Activated CD4-positive, alpha-beta T cell treated with anti-CD3 and anti-CD28 coated beads, Interleukin-2, amount 50 U/mL, for 48 hours (primary cell): ENCODE measurements around the gene NGFR.

Experiments used
- DNase-seq, 2 experiments: peaks; one replicate each; pipeline ENCODE4 v3.0.0-alpha.2; 2020

Gene NGFR, protein sequence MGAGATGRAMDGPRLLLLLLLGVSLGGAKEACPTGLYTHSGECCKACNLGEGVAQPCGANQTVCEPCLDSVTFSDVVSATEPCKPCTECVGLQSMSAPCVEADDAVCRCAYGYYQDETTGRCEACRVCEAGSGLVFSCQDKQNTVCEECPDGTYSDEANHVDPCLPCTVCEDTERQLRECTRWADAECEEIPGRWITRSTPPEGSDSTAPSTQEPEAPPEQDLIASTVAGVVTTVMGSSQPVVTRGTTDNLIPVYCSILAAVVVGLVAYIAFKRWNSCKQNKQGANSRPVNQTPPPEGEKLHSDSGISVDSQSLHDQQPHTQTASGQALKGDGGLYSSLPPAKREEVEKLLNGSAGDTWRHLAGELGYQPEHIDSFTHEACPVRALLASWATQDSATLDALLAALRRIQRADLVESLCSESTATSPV

DNA sequence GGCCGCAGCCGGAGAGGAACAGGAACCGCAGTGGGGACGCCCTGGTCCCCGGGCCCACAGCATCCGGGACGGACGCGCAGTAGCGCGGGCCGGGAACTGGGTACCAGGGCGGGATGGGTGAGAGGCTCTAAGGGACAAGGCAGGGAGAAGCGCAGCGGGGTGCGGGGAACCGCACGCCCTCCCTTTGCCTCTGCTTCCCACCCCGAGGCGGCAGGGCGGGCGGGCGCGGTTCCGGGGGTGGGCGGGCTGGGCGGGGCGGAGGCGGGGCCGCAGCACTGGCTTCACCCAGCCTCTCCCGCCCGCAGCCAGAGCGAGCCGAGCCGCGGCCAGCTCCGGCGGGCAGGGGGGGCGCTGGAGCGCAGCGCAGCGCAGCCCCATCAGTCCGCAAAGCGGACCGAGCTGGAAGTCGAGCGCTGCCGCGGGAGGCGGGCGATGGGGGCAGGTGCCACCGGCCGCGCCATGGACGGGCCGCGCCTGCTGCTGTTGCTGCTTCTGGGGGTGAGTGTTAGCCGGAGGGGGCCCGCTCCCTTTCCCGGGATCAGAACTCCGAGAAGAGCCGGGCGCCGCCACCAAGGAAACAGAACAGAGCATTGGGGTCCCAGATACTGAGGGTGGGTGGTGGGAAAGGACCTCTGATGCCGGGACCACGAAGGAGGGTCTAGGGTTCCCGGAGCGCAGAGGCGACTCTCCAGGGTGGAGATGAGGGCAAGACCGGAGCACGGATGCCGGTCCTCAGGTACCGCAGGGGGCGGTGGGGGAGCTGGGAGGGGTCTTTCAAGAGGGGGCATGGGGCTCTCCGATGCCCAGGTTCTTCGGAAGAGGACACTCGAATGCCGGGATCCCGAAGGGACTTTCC lies at the start of gene NGFR:
NGFR (plus strand) TSS at position 308 of the 856 bp plus-strand sequence; CDS start at position 433, 125 bp downstream.
- peak; percentile 49 to 52 for DNase-seq

DNA sequence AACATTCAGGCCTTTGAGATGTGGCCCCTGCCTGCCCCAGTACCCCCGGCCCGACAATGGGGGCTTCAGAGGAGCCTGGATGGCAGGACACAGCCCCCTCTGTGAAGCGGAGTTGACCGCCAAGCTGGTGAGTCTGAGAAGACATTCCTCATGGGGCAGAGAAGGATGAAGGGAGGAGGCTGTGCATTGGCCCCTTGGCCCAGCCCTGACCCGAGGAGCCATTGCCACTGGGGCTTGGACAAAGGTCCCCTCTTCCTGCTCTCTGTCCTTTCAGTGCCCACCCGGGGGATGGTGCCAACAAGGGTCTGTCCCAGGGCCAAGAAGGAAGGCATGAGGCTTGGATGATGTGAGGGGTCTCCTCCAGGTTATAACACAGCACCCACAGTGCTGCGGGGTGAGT lies 49.5 kb upstream of the NGFR start:
- DNase-seq = no peak

DNA sequence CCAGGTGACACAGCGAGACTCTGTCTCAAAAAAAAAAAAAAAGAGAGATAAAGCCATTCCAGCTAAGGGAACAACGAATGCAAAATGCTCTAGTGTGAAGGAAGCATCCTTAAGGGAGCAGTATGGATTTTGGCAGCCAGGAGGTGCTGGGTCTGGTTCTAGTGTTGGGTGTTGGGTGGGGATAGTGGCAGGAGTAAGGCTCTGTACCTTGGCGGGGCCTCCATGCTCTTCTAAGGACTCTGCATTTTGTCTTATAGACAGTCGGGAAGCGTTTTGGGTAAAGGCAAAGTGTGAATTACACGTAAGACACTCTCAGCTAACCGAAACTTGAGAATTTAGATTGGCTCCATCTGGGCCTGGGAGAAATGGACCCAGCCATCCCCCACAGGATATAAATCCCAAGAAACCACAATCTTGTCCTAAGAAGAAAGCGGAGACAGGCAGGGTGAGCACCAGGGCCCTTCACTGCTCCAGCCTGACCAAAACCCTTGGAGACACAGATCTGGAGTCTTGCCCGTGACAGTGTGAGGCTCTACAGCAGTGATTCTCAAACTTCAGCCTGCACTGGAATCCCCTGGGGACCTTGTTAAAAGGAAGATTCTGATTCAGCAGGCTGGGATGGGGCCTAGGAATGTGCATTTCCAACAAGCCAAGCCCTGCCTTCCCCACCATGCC lies 47.3 kb upstream of the NGFR start:
- DNase-seq = no peak

DNA sequence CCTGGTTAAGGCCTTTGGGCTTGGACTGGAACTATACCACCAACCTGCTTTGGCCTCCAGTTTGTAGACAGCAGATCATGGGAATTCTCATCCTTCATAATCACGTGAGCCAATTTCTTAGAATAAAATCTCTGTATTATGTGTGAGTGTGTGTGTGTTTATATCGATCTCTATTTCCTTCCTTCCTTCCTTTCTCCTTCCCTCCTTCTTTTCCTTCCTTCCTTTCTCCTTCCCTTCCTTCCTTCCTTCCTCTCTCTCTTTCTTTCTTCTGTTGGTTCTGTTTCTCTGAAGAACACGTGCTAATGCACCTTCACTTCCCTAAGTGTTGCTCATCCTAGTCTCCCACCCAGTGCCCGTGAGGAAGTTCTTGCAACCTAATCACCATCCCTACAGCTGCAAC lies 44.9 kb upstream of the NGFR start:
- DNase-seq = no peak

DNA sequence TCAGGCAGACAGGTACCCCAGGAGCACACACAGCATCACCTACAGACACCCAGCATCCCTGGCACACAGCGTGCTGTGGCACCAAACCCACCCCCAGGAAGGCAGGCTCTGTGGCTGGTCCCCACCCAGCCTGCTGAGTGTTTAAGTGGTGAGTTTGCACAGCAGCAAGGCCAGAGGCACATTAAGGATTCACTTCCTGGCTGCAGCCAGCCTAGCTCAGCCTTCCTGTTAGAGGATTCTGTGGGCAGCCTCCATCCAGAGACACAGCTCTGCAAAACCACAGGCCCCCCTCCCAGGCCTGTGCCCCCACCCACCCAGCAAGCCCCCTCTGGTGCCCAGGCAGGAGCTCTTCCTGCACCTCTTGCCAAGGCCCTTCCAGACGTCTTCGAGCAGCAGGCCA lies 44.4 kb upstream of the NGFR start:
- DNase-seq = no peak

DNA sequence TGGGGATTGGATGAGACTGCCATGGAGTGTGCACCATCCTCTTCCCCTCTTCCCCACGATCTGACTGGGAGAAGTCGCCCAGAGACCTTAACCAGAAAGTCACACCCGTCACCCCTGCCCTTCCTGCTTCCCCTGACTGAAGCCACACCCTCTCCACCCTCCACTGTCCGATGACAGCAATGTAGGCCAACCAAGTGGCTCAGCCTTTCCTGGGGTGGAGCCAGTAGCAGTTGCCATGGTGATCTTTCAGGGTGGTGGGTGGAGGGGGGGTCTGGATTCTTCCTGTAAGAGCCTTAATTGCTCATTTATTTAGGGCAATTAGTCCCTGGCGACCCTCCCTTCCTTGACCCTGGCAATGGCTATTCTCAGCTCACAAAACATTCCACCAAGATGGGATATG lies 42.9 kb upstream of the NGFR start:
- no peak for DNase-seq

DNA sequence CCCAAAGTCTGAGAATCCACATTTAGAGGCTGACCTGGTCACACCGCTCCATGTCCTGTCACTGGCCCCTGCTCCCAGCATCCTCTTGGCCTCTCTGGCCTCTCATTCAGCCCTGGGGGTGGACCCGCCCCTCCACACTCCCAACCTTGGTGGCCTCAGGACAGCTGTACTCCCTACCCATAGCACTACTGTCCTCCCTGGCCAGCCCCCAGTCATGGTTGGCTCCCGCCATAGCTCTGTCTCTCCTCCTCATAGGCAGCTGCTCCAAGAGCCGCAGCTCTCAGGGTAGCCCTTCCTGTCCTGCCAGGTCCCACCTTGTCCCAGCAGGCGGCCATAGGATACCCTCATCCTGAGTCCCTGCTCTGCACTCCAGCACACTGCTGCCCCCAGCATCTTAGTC lies 42.4 kb upstream of the NGFR start:
- DNase-seq = no peak

DNA sequence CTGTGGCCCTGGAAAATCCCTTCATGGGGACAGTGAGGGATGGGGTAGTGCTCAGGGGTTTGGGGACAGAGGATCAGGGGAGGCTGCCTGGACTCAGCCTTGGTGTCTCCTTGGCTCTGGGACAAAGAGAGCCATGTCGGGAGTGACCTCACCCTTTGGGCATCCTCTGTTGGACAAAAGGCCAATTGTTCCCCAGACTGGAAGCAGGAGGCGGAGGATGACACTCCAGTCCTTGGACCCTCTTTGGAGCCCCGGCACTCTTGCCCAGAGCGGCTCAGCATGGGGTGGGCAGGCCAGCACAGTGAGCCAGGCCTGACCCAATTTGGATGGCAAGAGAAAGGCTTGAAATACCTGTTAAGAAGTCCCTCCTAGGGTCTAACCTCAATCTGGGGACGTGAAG lies 41.0 kb upstream of the NGFR start:
- DNase-seq = no peak

DNA sequence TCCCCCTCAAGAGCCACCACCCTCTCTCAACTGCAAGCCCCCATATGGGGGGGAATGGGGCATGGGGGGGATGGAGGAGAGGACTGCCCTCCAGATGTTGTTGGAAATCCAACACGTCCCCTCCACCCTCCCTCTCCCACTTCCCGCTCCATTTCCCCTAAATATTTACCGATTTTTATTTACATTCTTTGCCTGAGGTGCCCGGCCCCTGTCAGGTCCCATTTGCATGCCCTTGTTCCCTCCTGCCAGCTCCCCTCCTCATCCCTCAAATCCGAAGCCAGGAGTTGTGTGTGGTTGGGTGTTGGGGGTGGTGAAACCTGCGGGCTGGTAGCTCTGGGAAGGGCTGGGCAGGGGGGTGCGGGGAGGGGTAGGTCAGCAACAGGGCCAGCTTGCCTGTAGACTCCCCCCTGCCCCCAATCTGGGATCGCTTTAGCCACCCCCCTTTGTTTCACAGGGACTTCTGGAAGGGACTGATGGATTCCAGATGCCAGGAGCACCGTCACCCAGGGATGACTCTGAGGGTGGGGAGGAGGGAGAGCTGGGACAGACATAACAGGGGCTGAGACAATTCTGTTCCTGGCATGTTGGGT lies 39.7 kb upstream of the NGFR start:
- no peak for DNase-seq

DNA sequence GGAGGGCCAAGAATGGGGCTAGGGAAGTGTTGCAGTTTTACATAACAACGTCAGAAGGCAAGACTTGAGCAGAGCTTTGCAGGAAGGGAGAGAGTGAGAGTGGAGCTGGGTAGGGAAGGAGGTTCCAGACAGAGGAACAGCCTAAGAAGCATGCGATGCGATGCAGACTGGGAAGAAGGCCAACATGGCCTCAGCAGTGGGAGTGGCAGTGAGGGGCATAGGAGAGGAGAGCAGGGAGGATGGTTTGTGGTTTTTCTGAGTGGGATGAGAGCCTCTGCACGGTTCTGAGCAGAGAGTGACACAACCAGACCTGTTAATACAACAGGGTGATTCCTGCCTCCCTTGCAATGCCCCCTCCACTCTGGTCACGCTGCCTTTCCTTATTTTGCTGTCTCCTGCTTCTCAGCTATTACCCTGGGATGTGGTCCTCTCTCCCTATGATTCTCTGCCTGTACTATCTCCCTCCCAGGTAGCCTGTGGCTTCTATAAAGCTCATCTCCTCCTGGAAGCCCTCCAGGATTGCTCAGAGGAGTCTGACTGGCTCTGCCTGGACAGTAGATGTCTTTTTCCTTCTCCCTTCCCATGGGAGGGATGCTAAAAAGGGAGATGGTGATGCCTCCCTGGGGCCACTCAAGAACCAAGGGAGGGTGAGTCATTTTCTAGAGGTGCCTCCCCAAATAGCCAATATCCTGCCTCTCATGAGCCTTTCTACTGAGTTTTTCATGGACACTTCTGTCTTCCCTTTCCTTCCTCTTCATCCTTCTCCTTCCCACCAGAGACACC lies 38.7 kb upstream of the NGFR start:
- no peak for DNase-seq

DNA sequence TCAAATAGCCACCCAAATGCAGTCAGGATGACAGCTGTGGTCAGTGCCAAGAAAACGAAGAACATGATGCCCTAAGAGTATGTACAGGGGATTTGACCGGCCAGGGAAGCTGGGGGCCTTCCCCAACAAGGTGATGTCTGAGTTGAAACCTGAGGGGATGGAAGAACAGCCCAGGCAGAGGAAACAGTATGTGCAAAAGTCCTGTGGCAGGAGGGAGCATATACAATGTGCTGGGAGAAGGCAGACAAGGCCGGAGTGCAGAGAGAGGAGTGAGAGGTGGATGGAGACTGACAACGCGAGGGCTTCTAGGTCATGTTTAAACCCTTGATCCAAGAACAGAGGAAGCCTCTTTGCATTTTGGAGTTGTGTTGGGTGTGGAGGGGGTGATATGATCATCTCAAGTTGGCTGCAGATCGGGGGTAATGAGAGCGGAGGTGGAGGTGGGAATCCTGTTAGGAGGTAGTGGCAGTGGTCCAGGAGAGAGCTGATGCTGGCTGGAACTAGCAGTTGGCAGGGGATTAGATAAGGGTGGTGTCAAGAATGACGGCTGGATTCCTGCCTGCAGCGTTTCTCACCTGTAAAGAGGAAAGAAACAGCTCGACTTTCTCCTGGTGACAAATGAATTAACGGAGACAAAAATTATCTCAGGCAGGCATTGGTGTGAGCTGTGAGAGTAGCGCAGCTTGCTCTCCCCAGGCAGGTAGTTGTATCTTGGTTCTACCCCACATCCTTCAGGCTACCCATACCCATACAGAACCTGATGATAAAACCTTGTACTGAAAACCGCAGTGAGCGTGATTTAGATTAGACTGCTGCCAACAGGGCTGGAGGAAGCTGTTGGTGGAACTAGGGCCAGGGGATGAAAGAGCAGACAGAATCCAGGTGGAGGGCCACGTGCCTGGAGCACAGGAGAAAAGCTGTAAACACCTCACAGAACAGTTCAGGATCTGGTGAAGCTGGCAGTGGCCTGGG lies 37.2 kb upstream of the NGFR start:
- DNase-seq = no peak

DNA sequence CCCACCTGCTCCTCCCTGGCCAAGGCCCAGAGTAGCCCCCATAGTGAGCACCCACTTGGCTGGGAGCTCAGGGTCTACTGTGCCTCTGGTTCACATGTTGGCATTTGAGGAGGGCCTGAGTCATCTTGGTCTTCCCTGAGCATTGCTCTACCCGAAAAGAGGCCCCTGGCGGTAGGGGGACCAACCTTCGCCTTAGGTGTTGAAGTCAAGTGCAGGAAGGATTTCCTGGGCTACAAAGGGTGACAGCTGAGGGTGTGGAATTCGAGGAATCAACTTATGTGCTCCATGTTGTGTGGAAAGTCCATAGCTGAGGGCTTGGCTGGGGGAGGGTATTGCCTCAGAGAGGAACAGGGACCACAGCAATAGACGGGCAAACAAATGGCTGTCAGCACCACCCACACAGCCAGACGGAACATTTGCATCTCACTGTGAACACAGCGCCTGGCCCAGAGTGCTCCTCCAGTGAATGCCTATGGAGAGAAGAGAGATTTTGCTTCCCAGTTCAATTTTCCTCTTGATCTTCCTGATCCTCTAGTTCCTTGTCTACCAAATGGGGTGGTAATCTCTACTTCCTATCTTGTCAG lies 35.6 kb upstream of the NGFR start:
- no peak for DNase-seq

DNA sequence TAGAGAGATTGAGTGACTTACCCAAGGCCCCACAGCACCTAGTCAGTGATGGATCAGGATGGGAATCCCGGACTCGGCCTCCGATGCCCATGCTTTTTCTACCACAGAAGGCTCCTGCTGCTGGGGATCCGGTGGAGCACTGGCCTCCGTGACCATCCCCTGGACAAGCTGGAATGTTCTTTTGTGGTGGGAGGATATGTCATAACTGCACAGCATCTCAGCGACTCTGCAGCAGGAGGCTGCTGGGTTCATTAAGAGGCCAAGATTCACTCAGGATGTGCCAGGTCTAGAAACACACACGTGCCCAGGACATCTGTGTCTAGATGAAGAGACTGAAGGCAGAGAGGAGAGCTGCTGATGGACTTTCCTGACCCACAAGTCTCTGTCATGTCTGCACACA lies 34.7 kb upstream of the NGFR start:
- DNase-seq = no peak

DNA sequence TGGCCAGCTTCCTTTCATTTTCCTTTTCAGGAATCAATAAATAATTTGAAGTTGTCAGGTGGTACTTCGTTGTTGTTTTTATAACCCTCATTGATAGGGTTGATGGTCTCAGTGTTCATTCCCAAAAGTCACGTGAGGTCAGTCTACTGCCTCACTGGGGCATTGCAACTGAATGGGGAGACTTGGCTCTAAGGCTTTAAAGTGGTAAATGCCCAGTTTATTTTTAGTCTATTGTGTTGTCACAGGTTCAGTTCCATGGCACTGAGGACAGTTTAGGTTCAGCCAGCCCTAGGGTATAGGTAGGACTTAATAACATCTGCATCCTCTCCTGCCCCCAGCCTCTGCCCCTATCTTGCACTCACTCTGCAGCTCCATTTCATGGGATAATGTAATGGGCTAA lies 33.5 kb upstream of the NGFR start:
- DNase-seq = no peak

DNA sequence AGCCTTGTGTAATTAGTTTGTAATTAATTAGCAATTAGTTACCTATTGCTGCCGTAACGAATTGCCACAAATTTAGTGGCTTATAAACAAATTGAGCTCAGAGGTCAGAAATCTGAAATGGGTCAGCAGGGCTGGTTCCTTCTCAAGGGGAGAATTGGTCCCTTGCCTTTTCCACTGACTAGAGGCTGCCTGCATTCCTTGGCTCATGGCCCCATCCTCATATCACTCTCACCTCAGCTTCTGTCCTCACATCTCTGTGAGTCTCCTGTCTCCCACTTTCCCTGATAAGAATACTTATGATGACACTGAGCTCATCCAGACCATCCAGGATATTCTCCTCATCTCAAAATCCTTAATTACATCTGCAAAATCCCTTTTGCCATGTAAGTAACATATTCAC lies 31.0 kb upstream of the NGFR start:
- no peak for DNase-seq

DNA sequence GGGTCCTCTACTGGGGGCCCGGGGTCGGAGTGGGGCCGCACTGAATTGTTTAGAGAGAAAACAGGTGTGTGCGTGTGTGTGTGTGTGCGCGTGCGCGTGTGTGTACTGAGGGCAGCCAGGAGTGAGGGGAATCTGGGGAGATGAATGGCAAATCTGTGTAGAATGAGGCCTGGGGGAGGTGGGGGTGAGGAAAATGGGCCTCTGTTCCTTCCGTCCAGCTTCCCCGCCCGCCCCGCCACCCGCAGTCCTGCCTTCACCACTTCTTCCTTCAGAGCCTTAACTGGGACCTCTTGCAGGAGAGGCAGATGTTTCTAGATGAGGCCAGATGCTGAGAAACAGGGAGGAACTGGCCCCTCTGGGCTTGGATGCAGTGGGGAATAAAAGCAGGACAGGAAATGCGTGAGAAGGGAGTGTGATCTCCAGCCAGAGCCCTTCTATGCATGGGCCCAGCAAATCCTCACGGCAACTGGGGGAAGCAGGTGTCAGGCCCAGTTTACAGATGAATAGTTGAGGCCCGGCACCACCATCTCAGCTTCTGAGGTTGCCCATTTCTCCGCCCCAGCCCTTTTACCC lies 29.7 kb upstream of the NGFR start:
- no peak for DNase-seq

DNA sequence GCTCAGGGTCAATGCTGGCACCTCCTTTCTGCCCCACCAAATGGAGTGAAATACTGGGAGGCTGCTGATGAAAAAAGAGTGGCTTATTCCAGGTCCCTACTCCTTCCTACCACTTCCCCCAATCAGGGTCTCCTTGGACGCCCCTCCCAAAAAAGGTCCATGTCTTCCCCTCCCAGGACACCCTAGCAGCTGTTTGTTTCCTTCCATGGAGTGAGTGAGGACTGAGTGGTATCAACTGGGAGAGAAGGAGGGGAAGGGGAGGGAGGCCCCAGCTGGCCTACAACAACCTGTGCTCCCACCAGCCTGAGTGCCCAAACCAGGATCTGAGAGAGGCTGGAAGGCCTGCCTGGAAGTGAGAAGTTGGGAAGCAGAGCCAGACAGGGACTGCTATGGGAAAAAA lies 28.7 kb upstream of the NGFR start:
- DNase-seq = no peak

DNA sequence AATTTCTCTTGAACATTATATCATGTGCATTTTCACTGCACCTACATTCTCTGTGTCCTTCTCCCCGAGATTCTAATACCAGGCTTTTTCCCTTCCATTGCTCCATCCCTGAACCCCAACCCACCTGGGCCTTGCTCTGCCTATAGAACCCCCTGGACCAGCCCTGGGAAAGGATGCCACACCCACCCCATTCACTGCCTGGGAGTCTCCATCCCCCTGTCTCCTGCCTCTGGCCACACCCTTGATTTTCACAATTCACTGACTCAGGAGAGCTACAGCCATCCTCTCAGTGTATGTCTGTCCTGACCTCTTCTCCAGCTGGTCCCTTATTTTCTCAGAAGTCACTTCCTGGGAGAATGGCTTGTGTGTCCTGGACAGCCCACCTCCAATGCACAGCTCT lies 27.9 kb upstream of the NGFR start:
- no peak for DNase-seq

DNA sequence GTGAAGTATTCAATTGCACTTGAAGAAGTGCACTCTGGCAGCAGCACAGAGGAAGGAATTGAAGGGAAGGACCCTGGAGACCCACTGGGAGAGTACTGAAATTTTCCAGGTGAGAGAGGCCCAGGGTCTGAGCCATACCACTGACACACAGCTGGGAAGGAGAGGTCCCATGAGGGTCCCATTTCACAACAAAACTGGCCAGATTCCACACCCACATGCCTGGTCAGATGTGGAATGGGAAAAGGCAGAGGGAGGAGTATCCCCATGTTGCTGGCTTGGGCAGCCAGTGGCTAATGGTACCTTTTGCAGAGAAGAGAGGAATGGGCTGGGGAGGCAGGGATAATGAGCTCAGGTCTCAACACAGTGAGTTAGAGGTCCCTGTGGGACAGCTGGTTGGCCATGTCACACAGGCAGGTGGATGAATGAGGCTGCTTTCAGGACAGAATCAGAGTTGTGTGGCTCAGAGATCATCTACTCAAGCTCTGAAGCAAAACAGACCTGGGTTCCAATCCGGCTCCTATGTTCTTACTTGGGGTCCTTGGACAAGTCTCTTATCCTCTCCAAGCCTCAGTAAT lies 26.2 kb upstream of the NGFR start:
- DNase-seq = no peak
